ENCODE data around the gene ATP5ME. TPM values are rescaled to one million over a fixed set of nuclear protein-coding genes. Genes with fewer than 3 reads are reported as not detected.

ATP5ME gene
- total RNA-seq, 2 donors from 2014 or later, result 20.2 to 37.9 TPM

- intact Hi-C loops (cut with DNase I), result no loop called here
- DNase-seq, result no peak
Measured at GRCh38 chr4:629915-630641, 44.0 kb downstream of the ATP5ME start.

GRCh38 chr4:629636-629914 lies 44.5 kb downstream of the ATP5ME start:
- no peak for ATAC-seq

More at GRCh38 chr4:629915-630641, 44.0 kb downstream of the ATP5ME start:
- Histone ChIP-seq H3K36me3 (replicated peaks in 1 of 2; ENCODE audit: insufficient read depth in 1 of 2, low read depth in 2 of 2) (no peaks in the 10 kb centered on the region), H3K4me3 (no peak overlapping the region), H3K4me1 (no peaks in the 10 kb centered on the region), H3K27me3 (no peaks in the 10 kb centered on the region), H3K9me3 (no peaks in the 10 kb centered on the region), H3K27ac (no peak overlapping the region)
- ATAC-seq, result no peak
- no peak for TF ChIP-seq POLR2A (IDR thresholded peaks at IDR 0.05)
- TF ChIP-seq, protein P1, sequence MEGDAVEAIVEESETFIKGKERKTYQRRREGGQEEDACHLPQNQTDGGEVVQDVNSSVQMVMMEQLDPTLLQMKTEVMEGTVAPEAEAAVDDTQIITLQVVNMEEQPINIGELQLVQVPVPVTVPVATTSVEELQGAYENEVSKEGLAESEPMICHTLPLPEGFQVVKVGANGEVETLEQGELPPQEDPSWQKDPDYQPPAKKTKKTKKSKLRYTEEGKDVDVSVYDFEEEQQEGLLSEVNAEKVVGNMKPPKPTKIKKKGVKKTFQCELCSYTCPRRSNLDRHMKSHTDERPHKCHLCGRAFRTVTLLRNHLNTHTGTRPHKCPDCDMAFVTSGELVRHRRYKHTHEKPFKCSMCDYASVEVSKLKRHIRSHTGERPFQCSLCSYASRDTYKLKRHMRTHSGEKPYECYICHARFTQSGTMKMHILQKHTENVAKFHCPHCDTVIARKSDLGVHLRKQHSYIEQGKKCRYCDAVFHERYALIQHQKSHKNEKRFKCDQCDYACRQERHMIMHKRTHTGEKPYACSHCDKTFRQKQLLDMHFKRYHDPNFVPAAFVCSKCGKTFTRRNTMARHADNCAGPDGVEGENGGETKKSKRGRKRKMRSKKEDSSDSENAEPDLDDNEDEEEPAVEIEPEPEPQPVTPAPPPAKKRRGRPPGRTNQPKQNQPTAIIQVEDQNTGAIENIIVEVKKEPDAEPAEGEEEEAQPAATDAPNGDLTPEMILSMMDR (IDR thresholded peaks at IDR 0.05), result no peak
- 27 to 37% methylated on average over 14 to 20 of the region's 20 CpGs for WGBS, 2 donors

GRCh38 chr4:628821-629635 lies 45.0 kb downstream of the ATP5ME start:
- 79% methylated on average over 21 of the region's 27 CpGs; no CpG with 5 or more reads in 1 of the 2 donors for WGBS, 2 donors

More at GRCh38 chr4:629636-629914, 44.5 kb downstream of the ATP5ME start:
- 67 to 70% methylated on average over 8 of the region's 9 CpGs for WGBS, 2 donors
- Histone ChIP-seq H3K27ac (no peak overlapping the region), H3K4me1 (no peaks in the 10 kb centered on the region), H3K36me3 (replicated peaks in 1 of 2; ENCODE audit: insufficient read depth in 1 of 2, low read depth in 2 of 2) (no peaks in the 10 kb centered on the region), H3K27me3 (no peaks in the 10 kb centered on the region), H3K9me3 (no peaks in the 10 kb centered on the region), H3K4me3 (no peak overlapping the region)
- intact Hi-C loops (cut with DNase I), result no loop called here
- no peak for TF ChIP-seq POLR2A (IDR thresholded peaks at IDR 0.05)
- TF ChIP-seq, protein P1 (IDR thresholded peaks at IDR 0.05), result no peak
- no peak for DNase-seq

GRCh38 chr4:628311-628741 lies 45.8 kb downstream of the ATP5ME start:
- Histone ChIP-seq H3K4me1 (no peaks in the 10 kb centered on the region), H3K36me3 (replicated peaks in 1 of 2; ENCODE audit: insufficient read depth in 1 of 2, low read depth in 2 of 2) (no peaks in the 10 kb centered on the region), H3K9me3 (no peaks in the 10 kb centered on the region), H3K27ac (no peak overlapping the region), H3K4me3 (no peak overlapping the region), H3K27me3 (no peaks in the 10 kb centered on the region)
- WGBS, 2 donors, result 80 to 100% methylated on average over 1 to 16 of the region's 17 CpGs
- no peak for ATAC-seq
- TF ChIP-seq, protein P1 (IDR thresholded peaks at IDR 0.05), result no peak
- TF ChIP-seq POLR2A (IDR thresholded peaks at IDR 0.05), result no peak
- DNase-seq, result no peak
- intact Hi-C loops (cut with DNase I), result no loop called here

More at GRCh38 chr4:628821-629635, 45.0 kb downstream of the ATP5ME start:
- intact Hi-C loops (cut with DNase I), result no loop called here
- Histone ChIP-seq H3K36me3 (replicated peaks in 1 of 2; ENCODE audit: insufficient read depth in 1 of 2, low read depth in 2 of 2) (no peaks in the 10 kb centered on the region), H3K27ac (no peak overlapping the region), H3K4me1 (no peaks in the 10 kb centered on the region), H3K4me3 (no peak overlapping the region), H3K9me3 (no peaks in the 10 kb centered on the region), H3K27me3 (no peaks in the 10 kb centered on the region)
- DNase-seq (no peak), ATAC-seq (no peak)
- TF ChIP-seq, protein P1 (IDR thresholded peaks at IDR 0.05), result no peak
- no peak for TF ChIP-seq POLR2A (IDR thresholded peaks at IDR 0.05)

All from body of pancreas (tissue), 4 donors.